Gastrocnemius medialis (tissue), 4 donors: Measurements from ENCODE around the gene LCE1D. TPM values are rescaled to one million over a fixed set of nuclear protein-coding genes. Genes with fewer than 3 reads are reported as not detected.

Source experiments
- ATAC-seq, 2 donors: fragments of 150-250 bp; one replicate each; pipeline ENCODE4 v1.9.1; 2016
- DNase-seq, 2 donors: peaks; one replicate each; pipeline ENCODE4 v3.0.0-alpha.2; 2019
- H3K27ac ChIP-seq, 4 donors: fragments of 200-600 bp; sonication (generic); 1 replicate in 1 of 4; 2 replicates in 3 of 4; pipeline ENCODE4 v1.5.1; 2016 to 2018; ENCODE audit warnings: mild to moderate bottlenecking in 2 of 4, moderate library complexity in 1 of 4
- H3K27me3 ChIP-seq, 3 donors: fragments of 200-600 bp; sonication (generic) in 2 of 3; 1 replicate in 1 of 3; 2 replicates in 2 of 3; pipeline versions ENCODE4 v1.5.1 to v1.6.0; 2016 to 2019; ENCODE audit warnings: mild to moderate bottlenecking in 1 of 3, moderate library complexity in 1 of 3
- H3K36me3 ChIP-seq, 2 donors: fragments of 200-600 bp; sonication (generic) in 1 of 2; one replicate each; pipeline ENCODE4 v1.5.1; 2017 to 2018
- H3K4me1 ChIP-seq, 2 donors: fragments of 200-600 bp; sonication (generic) in 1 of 2; one replicate each; pipeline ENCODE4 v1.5.1; 2016 to 2017; ENCODE audit warnings: mild to moderate bottlenecking in 2 of 2
- H3K4me3 ChIP-seq, 4 donors: fragments of 200-600 bp; sonication (generic) in 3 of 4; 1 replicate in 1 of 4; 2 replicates in 3 of 4; pipeline ENCODE4 v1.5.1; 2016 to 2019; ENCODE audit warnings: mild to moderate bottlenecking in 2 of 4
- H3K9me3 ChIP-seq, 3 donors: fragments of 200-600 bp; sonication (generic) in 2 of 3; 1 replicate in 1 of 3; 2 replicates in 2 of 3; pipeline ENCODE4 v1.5.1; 2016 to 2019
- CTCF ChIP-seq, 5 experiments: fragments of 450-650 bp in 3 of 5; fragments of 200-600 bp in 2 of 5; sonication (generic) in 2 of 5; IDR thresholded peaks in 4 of 5; conservative IDR thresholded peaks in 1 of 5; 1 replicate in 4 of 5; 2 replicates in 1 of 5; pipeline ENCODE4 v1.5.1; 2016 to 2019; ENCODE audit warnings: antibody characterized with exemption in 5 of 5, mild to moderate bottlenecking in 3 of 5, moderate library complexity in 3 of 5
- POLR2A ChIP-seq, 2 donors: fragments of 450-650 bp; IDR thresholded peaks; one replicate each; pipeline ENCODE4 v1.6.1; 2017; ENCODE audit warnings: antibody characterized with exemption in 2 of 2, mild to moderate bottlenecking in 2 of 2, moderate library complexity in 2 of 2
- in situ Hi-C, 4 donors: fragments of 200-750 bp; cut with MboI; loops; one replicate each; pipeline versions ENCODE4 v1.15.0 to v1.8.0; 2017; ENCODE audit warnings: low sequenced_read_pairs in 4 of 4
- intact Hi-C: fragments of 100-400 bp; cut with DNase I; formaldehyde crosslinking; loops from one replicate; pipeline ENCODE4 v1.15.1; 2023; ENCODE audit warnings: low total_unique reads
- total RNA-seq, 4 donors: library from RNA; depleted of rRNA; stranded (reverse); fragments of >200 nt; gene quantifications; one replicate each; pipeline versions ENCODE4 v1.1.0 to v1.2.3, GENCODE V29; 2016

The LCE1D gene
- total RNA-seq, 4 donors from 2014 or later: not detected

- no peak for TF ChIP-seq CTCF (IDR thresholded peaks at IDR 0.05 in 4 of 5, conservative IDR thresholded peaks at IDR 0.05 in 1 of 5)
- ATAC-seq (no peak), DNase-seq (no peak)
- Histone ChIP-seq H3K4me3 (no peak overlapping the region), H3K4me1 (no peaks in the 10 kb centered on the region), H3K9me3 (no peaks in the 10 kb centered on the region), H3K27ac (no peak overlapping the region), H3K36me3 (no peaks in the 10 kb centered on the region), H3K27me3 (no peaks in the 10 kb centered on the region)
- intact Hi-C loops (no loop called here), in situ Hi-C loops (no loop called here)
Measured at GRCh38 chr1:152823294-152823693, 26.8 kb downstream of the LCE1D start.

- Histone ChIP-seq H3K36me3 (no peaks in the 10 kb centered on the region), H3K27me3 (no peaks in the 10 kb centered on the region), H3K4me1 (no peaks in the 10 kb centered on the region), H3K9me3 (no peaks in the 10 kb centered on the region), H3K4me3 (no peak overlapping the region), H3K27ac (no peak overlapping the region)
- intact Hi-C loops (no loop called here), in situ Hi-C loops (no loop called here)
- no peak for DNase-seq
- no peak for ATAC-seq
- TF ChIP-seq CTCF (IDR thresholded peaks at IDR 0.05 in 4 of 5, conservative IDR thresholded peaks at IDR 0.05 in 1 of 5) (no peak), POLR2A (IDR thresholded peaks at IDR 0.05) (no peak)
Measured at GRCh38 chr1:152824964-152825363, 28.4 kb downstream of the LCE1D start.

- DNase-seq: no peak
- H3K27me3 ChIP-seq: no peaks in the 10 kb centered on the region
- in situ Hi-C loops: no loop called here
Measured at GRCh38 chr1:152827173-152827572, 30.7 kb downstream of the LCE1D start, which contains the start of gene LCE1A. TSS of gene LCE1A (plus strand) at chr1:152827473. CDS start at chr1:152827473, 0 bp downstream.

GRCh38 chr1:152836870-152837269 is 40.3 kb downstream of the LCE1D start:
- no peak for TF ChIP-seq CTCF (IDR thresholded peaks at IDR 0.05 in 4 of 5, conservative IDR thresholded peaks at IDR 0.05 in 1 of 5)
- TF ChIP-seq POLR2A (IDR thresholded peaks at IDR 0.05): no peak
- Histone ChIP-seq H3K9me3 (no peaks in the 10 kb centered on the region), H3K27ac (no peak overlapping the region), H3K4me1 (no peaks in the 10 kb centered on the region), H3K27me3 (no peaks in the 10 kb centered on the region), H3K4me3 (no peak overlapping the region), H3K36me3 (no peaks in the 10 kb centered on the region)
- in situ Hi-C loops: no loop called here
- intact Hi-C loops: no loop called here
- ATAC-seq (no peak), DNase-seq (no peak)

More at GRCh38 chr1:152827173-152827572, 30.7 kb downstream of the LCE1D start, which contains the start of gene LCE1A:
- no peaks in the 10 kb centered on the region for H3K36me3 ChIP-seq
- intact Hi-C loops: no loop called here
- ATAC-seq: no peak
- H3K9me3 ChIP-seq: no peaks in the 10 kb centered on the region
- H3K4me3 ChIP-seq: no peak within 1 kb of the TSS
- TF ChIP-seq POLR2A (IDR thresholded peaks at IDR 0.05) (no peak), CTCF (IDR thresholded peaks at IDR 0.05 in 4 of 5, conservative IDR thresholded peaks at IDR 0.05 in 1 of 5) (no peak)
- no peak within 1 kb of the TSS for H3K27ac ChIP-seq
- no peaks in the 10 kb centered on the region for H3K4me1 ChIP-seq

GRCh38 chr1:152842556-152842955 is 46.0 kb downstream of the LCE1D start, which contains the start of gene LCE6A:
TSS of gene LCE6A (plus strand) at chr1:152842856. CDS start at chr1:152843521, 665 bp downstream.
- Histone ChIP-seq H3K27me3 (no peaks in the 10 kb centered on the region), H3K4me3 (no peak within 1 kb of the TSS), H3K4me1 (no peaks in the 10 kb centered on the region), H3K9me3 (no peaks in the 10 kb centered on the region), H3K27ac (no peak within 1 kb of the TSS), H3K36me3 (no peaks in the 10 kb centered on the region)
- intact Hi-C loops (no loop called here), in situ Hi-C loops (no loop called here)
- TF ChIP-seq POLR2A (IDR thresholded peaks at IDR 0.05): no peak
- TF ChIP-seq CTCF (IDR thresholded peaks at IDR 0.05 in 4 of 5, conservative IDR thresholded peaks at IDR 0.05 in 1 of 5): no peak
- ATAC-seq (no peak), DNase-seq (no peak)
